SK-N-MC (cell line): ENCODE measurements around the gene UGT1A4.

Experiments
- DNase-seq: peaks from one replicate; pipeline ENCODE4 v3.0.0-alpha.2; 2011; ENCODE audit warnings: low read depth, low spot score
- H3K27ac ChIP-seq: fragments of 200-600 bp; sonication (generic); 2 replicates; pipeline ENCODE4 v1.5.1; 2016; ENCODE audit warnings: mixed run types
- H3K36me3 ChIP-seq: fragments of 200-600 bp; sonication (generic); 2 replicates; pipeline ENCODE4 v1.6.1; 2017; ENCODE audit warnings: antibody characterized with exemption, low read length, mixed read lengths; ENCODE audit not compliant: insufficient read depth
- H3K4me3 ChIP-seq: fragments of 200-600 bp; sonication (generic); 2 replicates; pipeline ENCODE4 v1.5.1; 2016
- H3K9ac ChIP-seq: fragments of 200-600 bp; sonication (generic); 2 replicates; pipeline ENCODE4 v1.8.0; 2017; ENCODE audit warnings: mixed run types, mixed read lengths; ENCODE audit not compliant: insufficient read length
- H3K9me3 ChIP-seq: fragments of 200-600 bp; sonication (generic); 2 replicates; pipeline ENCODE4 v1.6.1; 2017; ENCODE audit warnings: low read depth, mild to moderate bottlenecking, antibody characterized with exemption, low read length, moderate library complexity, mixed read lengths
- EZH2 ChIP-seq: fragments of 200-600 bp; sonication (generic); IDR thresholded peaks from one replicate; pipeline ENCODE4 v1.6.1; 2017; ENCODE audit warnings: antibody characterized with exemption
- FOXP2 ChIP-seq: optimal IDR thresholded peaks from 2 replicates; pipeline ENCODE3; 2011; ENCODE audit warnings: mild to moderate bottlenecking, moderate library complexity; ENCODE audit not compliant: insufficient read depth; ENCODE audit errors: extremely low read length, control extremely low read depth
- POLR2AphosphoS5 ChIP-seq: IDR thresholded peaks from 2 replicates; pipeline ENCODE4 v1.6.1; 2012; ENCODE audit warnings: mild to moderate bottlenecking, low read depth, low read length, borderline replicate concordance

Gene UGT1A4

GRCh38 chr2:233718552-233718951, at the start of gene UGT1A4:
Gene UGT1A4, plus strand, starts transcription at chr2:233718736. Its CDS starts 85 bp downstream, at chr2:233718821.
- DNase-seq = no peak
- no peak within 1 kb of the TSS for H3K4me3 ChIP-seq
- H3K9ac ChIP-seq = no peak within 1 kb of the TSS
- H3K9me3 ChIP-seq = no peaks in the 10 kb centered on the region
- TF ChIP-seq FOXP2 (no peak), POLR2AphosphoS5 (no peak), EZH2 (no peak)
- no peak within 1 kb of the TSS for H3K27ac ChIP-seq
- no peaks in the 10 kb centered on the region for H3K36me3 ChIP-seq

DNA sequence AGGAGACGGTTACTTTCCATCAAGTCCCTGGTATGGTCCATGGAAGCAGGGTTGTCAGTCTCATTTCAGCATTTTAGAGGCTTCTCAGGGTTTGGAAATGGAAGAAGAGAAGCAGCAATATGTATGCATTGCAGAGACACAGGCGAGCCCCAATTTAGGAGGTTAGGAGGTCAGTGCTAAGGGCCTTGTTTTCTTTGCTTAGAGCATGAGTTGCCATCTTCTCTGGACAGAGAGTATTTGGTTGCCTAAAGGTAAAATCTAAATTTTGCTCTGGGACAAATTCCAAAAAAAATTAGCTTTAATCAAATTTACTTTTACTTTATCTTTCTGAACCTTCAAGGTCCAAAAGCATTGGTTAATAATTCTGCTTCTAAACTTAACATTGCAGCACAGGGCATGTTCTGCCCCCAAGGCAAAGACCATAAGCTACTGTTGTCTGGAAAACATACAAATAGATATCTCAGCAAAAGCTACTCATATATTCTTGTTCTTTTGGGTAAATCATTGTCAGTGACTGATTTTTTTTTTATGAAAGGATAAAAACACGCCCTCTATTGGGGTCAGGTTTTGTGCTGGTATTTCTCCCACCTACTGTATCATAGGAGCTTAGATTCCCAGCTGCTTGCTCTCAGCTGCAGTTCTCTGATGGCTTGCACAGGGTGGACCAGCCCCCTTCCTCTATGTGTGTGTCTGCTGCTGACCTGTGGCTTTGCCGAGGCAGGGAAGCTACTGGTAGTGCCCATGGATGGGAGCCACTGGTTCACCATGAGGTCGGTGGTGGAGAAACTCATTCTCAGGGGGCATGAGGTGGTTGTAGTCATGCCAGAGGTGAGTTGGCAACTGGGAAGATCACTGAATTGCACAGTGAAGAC, 47.0 kb upstream of the UGT1A4 start, which contains the start of gene UGT1A9:
UGT1A9 (plus strand) TSS at position 609 of the 872 bp plus-strand sequence; CDS start at position 646, 37 bp downstream.
- no peak within 1 kb of the TSS for H3K4me3 ChIP-seq
- no peak for DNase-seq
- no peak for TF ChIP-seq FOXP2
- TF ChIP-seq POLR2AphosphoS5 = no peak
- no peak for TF ChIP-seq EZH2
- H3K9me3 ChIP-seq = no peaks in the 10 kb centered on the region
- no peak within 1 kb of the TSS for H3K27ac ChIP-seq
- H3K36me3 ChIP-seq = no peaks in the 10 kb centered on the region
- H3K9ac ChIP-seq = no peak within 1 kb of the TSS

GRCh38 chr2:233672886-233673285, 45.6 kb upstream of the UGT1A4 start:
- Histone ChIP-seq H3K9ac (no peak overlapping the region), H3K9me3 (no peaks in the 10 kb centered on the region), H3K36me3 (no peaks in the 10 kb centered on the region), H3K4me3 (no peak overlapping the region), H3K27ac (no peak overlapping the region)
- no peak for DNase-seq
- TF ChIP-seq EZH2 = no peak
- no peak for TF ChIP-seq POLR2AphosphoS5
- TF ChIP-seq FOXP2 = no peak

- Histone ChIP-seq H3K9ac (no peak overlapping the region), H3K9me3 (no peaks in the 10 kb centered on the region), H3K4me3 (no peak overlapping the region), H3K27ac (no peak overlapping the region), H3K36me3 (no peaks in the 10 kb centered on the region)
- no peak for DNase-seq
- TF ChIP-seq FOXP2 (no peak), POLR2AphosphoS5 (no peak), EZH2 (no peak)
These were observed 44.6 kb upstream of the UGT1A4 start for GRCh38 chr2:233673896-233674295.

- H3K9ac ChIP-seq = no peak overlapping the region
- DNase-seq = no peak
- H3K9me3 ChIP-seq = no peaks in the 10 kb centered on the region
- no peak overlapping the region for H3K4me3 ChIP-seq
- no peak overlapping the region for H3K27ac ChIP-seq
- no peaks in the 10 kb centered on the region for H3K36me3 ChIP-seq
- TF ChIP-seq FOXP2 (no peak), EZH2 (no peak), POLR2AphosphoS5 (no peak)
These were observed 44.2 kb upstream of the UGT1A4 start for GRCh38 chr2:233674314-233674713.

GRCh38 chr2:233674995-233675394, 43.5 kb upstream of the UGT1A4 start:
- TF ChIP-seq EZH2 (no peak), POLR2AphosphoS5 (no peak), FOXP2 (no peak)
- no peaks in the 10 kb centered on the region for H3K9me3 ChIP-seq

DNA sequence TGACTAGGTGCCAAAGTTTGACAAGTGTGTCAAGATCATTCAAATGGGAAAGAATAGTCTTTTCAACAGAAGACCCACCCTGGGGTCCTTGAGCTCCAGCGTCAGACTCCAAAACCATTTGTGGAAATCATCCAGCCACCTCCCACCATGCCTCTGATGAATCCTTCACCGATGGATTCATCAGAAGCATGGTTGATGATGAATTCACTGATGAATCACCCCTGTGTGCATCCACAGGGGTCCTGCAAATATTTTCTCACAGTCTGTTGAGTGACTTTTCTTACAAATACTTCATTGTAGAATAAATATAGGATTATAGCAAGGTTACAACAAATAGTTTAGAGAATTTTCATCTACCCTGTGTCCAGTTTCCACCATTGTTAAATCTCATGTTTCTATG, 42.5 kb upstream of the UGT1A4 start:
- H3K9ac ChIP-seq = no peak overlapping the region
- H3K36me3 ChIP-seq = no peaks in the 10 kb centered on the region
- no peak overlapping the region for H3K4me3 ChIP-seq
- DNase-seq = no peak
- no peak for TF ChIP-seq EZH2
- no peak for TF ChIP-seq POLR2AphosphoS5
- TF ChIP-seq FOXP2 = no peak
- H3K27ac ChIP-seq = no peak overlapping the region
- H3K9me3 ChIP-seq = no peaks in the 10 kb centered on the region

More at GRCh38 chr2:233674995-233675394, 43.5 kb upstream of the UGT1A4 start:
- Histone ChIP-seq H3K4me3 (no peak overlapping the region), H3K36me3 (no peaks in the 10 kb centered on the region), H3K9ac (no peak overlapping the region), H3K27ac (no peak overlapping the region)
- no peak for DNase-seq

DNA sequence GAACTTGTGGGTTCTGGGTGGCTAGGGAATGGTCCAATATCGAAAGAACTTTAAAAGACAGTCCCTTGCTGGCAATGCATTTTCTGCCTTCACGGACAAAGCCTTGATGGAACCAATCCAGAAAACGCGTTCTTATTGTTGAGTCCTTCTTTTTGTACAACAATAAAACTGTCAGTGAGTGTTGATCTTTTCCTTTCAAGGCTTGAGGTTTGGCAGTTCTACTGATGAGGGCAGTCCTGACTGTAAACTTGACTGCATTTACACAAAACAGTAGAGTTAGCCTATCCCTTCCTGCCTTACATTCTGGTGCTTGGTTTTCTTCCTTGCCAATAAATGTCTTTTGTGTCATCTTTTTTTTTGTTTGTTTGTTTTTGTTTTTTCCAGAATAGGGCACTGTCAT, 39.3 kb upstream of the UGT1A4 start:
- H3K9ac ChIP-seq = no peak overlapping the region
- H3K4me3 ChIP-seq = no peak overlapping the region
- TF ChIP-seq FOXP2 = no peak
- no peak for TF ChIP-seq POLR2AphosphoS5
- no peak for TF ChIP-seq EZH2
- H3K9me3 ChIP-seq = no peaks in the 10 kb centered on the region
- H3K27ac ChIP-seq = no peak overlapping the region
- DNase-seq = no peak
- H3K36me3 ChIP-seq = no peaks in the 10 kb centered on the region
